ENCODE results near the gene IDH3A.

DNA sequence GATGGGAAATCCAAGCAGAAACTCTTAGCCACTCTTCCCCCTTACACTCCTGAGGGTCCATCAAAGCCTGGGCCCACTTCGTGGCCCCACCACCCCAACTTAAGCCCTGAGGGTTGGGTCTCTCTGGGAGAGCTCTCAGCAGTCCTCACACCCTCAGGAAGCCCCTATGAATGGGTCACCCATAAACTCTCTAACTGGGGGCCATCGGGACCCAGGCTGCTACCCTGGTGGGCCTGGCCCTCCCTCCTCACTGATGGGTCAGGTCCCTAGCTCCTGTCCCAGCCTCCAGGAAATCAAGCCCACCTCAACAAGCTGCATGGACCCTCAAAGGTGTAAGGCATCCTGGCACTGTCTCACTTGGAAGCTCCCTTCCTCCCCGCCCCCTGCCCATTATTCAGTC lies 37.4 kb upstream of the IDH3A start:
- TF ChIP-seq POLR2AphosphoS5 (IDR thresholded peaks at IDR 0.05), result no peak
- TF ChIP-seq, protein P1, sequence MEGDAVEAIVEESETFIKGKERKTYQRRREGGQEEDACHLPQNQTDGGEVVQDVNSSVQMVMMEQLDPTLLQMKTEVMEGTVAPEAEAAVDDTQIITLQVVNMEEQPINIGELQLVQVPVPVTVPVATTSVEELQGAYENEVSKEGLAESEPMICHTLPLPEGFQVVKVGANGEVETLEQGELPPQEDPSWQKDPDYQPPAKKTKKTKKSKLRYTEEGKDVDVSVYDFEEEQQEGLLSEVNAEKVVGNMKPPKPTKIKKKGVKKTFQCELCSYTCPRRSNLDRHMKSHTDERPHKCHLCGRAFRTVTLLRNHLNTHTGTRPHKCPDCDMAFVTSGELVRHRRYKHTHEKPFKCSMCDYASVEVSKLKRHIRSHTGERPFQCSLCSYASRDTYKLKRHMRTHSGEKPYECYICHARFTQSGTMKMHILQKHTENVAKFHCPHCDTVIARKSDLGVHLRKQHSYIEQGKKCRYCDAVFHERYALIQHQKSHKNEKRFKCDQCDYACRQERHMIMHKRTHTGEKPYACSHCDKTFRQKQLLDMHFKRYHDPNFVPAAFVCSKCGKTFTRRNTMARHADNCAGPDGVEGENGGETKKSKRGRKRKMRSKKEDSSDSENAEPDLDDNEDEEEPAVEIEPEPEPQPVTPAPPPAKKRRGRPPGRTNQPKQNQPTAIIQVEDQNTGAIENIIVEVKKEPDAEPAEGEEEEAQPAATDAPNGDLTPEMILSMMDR (IDR thresholded peaks at IDR 0.05), result no peak
- TF ChIP-seq POLR2A (IDR thresholded peaks at IDR 0.05), result no peak
